DOHH2 (cell line): ENCODE data around the gene SLC22A1.

Source experiments
- CTCF ChIP-seq: fragments of 200-600 bp; sonication (generic); IDR thresholded peaks from one replicate; pipeline ENCODE4 v1.5.1; 2014; ENCODE audit warnings: antibody characterized with exemption, mild to moderate bottlenecking, low read depth, low read length; ENCODE audit not compliant: poor library complexity, severe bottlenecking
- EZH2phosphoT487 ChIP-seq: fragments of 200-600 bp; sonication (generic); IDR thresholded peaks from 2 replicates; pipeline ENCODE4 v1.6.1; 2017; ENCODE audit warnings: borderline replicate concordance, mild to moderate bottlenecking, antibody characterized with exemption, low read length, moderate library complexity, mixed read lengths

GRCh38 chr6:160147146-160147536 is 25.5 kb downstream of the SLC22A1 start:
- TF ChIP-seq CTCF (no peak), EZH2phosphoT487 (no peak)
